ENCODE results near the gene RBMS3. TPM values are rescaled to one million over a fixed set of nuclear protein-coding genes. Genes with fewer than 3 reads are reported as not detected.

The RBMS3 gene
- total RNA-seq, 1 experiment from 2014 or later: 8.7 TPM

DNA sequence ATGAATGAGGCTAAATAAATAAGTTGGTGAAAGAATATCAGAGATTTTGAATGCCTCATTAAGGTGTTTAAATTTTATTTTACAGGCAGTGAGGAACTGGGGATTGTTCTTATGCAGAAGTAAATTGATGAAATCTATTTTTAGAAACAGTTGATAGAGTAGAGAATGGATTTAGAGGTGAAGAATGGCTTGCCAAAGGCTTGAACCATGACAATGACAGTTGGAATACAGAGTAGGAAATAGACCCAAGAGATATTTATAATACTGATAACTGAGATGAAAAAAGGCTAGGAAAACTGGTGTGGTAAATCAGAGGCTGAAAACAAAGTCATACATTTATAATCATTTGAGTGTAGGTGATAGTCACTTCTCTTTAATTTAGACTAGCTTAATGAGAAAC lies 39.0 kb upstream of the RBMS3 start:
- no peak for TF ChIP-seq ETV6 (CRISPR knock-in tag; IDR thresholded peaks at IDR 0.05)
- no peak for TF ChIP-seq KAT7 (CRISPR knock-in tag; IDR thresholded peaks at IDR 0.05; ENCODE audit: borderline replicate concordance)
- TF ChIP-seq, protein P1, sequence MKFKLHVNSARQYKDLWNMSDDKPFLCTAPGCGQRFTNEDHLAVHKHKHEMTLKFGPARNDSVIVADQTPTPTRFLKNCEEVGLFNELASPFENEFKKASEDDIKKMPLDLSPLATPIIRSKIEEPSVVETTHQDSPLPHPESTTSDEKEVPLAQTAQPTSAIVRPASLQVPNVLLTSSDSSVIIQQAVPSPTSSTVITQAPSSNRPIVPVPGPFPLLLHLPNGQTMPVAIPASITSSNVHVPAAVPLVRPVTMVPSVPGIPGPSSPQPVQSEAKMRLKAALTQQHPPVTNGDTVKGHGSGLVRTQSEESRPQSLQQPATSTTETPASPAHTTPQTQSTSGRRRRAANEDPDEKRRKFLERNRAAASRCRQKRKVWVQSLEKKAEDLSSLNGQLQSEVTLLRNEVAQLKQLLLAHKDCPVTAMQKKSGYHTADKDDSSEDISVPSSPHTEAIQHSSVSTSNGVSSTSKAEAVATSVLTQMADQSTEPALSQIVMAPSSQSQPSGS (CRISPR knock-in tag; IDR thresholded peaks at IDR 0.05; ENCODE audit: borderline replicate concordance, low read depth): no peak
- TF ChIP-seq NR1H2 (CRISPR knock-in tag; IDR thresholded peaks at IDR 0.05): no peak
- no peak for TF ChIP-seq TP53 (CRISPR knock-in tag; IDR thresholded peaks at IDR 0.05)
- TF ChIP-seq, protein P2, sequence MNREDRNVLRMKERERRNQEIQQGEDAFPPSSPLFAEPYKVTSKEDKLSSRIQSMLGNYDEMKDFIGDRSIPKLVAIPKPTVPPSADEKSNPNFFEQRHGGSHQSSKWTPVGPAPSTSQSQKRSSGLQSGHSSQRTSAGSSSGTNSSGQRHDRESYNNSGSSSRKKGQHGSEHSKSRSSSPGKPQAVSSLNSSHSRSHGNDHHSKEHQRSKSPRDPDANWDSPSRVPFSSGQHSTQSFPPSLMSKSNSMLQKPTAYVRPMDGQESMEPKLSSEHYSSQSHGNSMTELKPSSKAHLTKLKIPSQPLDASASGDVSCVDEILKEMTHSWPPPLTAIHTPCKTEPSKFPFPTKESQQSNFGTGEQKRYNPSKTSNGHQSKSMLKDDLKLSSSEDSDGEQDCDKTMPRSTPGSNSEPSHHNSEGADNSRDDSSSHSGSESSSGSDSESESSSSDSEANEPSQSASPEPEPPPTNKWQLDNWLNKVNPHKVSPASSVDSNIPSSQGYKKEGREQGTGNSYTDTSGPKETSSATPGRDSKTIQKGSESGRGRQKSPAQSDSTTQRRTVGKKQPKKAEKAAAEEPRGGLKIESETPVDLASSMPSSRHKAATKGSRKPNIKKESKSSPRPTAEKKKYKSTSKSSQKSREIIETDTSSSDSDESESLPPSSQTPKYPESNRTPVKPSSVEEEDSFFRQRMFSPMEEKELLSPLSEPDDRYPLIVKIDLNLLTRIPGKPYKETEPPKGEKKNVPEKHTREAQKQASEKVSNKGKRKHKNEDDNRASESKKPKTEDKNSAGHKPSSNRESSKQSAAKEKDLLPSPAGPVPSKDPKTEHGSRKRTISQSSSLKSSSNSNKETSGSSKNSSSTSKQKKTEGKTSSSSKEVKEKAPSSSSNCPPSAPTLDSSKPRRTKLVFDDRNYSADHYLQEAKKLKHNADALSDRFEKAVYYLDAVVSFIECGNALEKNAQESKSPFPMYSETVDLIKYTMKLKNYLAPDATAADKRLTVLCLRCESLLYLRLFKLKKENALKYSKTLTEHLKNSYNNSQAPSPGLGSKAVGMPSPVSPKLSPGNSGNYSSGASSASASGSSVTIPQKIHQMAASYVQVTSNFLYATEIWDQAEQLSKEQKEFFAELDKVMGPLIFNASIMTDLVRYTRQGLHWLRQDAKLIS (CRISPR knock-in tag; IDR thresholded peaks at IDR 0.05; ENCODE audit: borderline replicate concordance): no peak
- TF ChIP-seq ATF1 (CRISPR knock-in tag; IDR thresholded peaks at IDR 0.05): no peak
- no peak for TF ChIP-seq IRF2 (CRISPR knock-in tag; IDR thresholded peaks at IDR 0.05; ENCODE audit: borderline replicate concordance, low read depth)
- TF ChIP-seq GRHL2 (CRISPR knock-in tag; IDR thresholded peaks at IDR 0.05; ENCODE audit: insufficient replicate concordance, severe bottlenecking): no peak
- TF ChIP-seq CREB1 (CRISPR knock-in tag; IDR thresholded peaks at IDR 0.05): no peak
- TF ChIP-seq FOXP1 (CRISPR knock-in tag; IDR thresholded peaks at IDR 0.05; ENCODE audit: borderline replicate concordance): no peak
- no peak for TF ChIP-seq JAZF1 (CRISPR knock-in tag; IDR thresholded peaks at IDR 0.05)
- no peak for TF ChIP-seq RELA (CRISPR knock-in tag; IDR thresholded peaks at IDR 0.05; ENCODE audit: borderline replicate concordance)
- no peak for TF ChIP-seq SMAD4 (CRISPR knock-in tag; IDR thresholded peaks at IDR 0.05)
- TF ChIP-seq JUN (CRISPR knock-in tag; IDR thresholded peaks at IDR 0.05): no peak
- no peak for TF ChIP-seq ZNF416 (CRISPR knock-in tag; IDR thresholded peaks at IDR 0.05)
- TF ChIP-seq, protein P3, sequence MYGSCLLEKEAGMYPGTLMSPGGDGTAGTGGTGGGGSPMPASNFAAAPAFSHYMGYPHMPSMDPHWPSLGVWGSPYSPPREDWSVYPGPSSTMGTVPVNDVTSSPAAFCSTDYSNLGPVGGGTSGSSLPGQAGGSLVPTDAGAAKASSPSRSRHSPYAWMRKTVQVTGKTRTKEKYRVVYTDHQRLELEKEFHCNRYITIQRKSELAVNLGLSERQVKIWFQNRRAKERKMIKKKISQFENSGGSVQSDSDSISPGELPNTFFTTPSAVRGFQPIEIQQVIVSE (CRISPR knock-in tag; IDR thresholded peaks at IDR 0.05; ENCODE audit: borderline replicate concordance): no peak
- TF ChIP-seq, protein P4, sequence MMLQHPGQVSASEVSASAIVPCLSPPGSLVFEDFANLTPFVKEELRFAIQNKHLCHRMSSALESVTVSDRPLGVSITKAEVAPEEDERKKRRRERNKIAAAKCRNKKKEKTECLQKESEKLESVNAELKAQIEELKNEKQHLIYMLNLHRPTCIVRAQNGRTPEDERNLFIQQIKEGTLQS (CRISPR knock-in tag; conservative IDR thresholded peaks at IDR 0.05): no peak
- peaks cover 4% of the 10 kb centered on the region; the same call in 1 of the 2 replicates for H3K36me3 Mint-ChIP-seq
- no peaks in the 10 kb centered on the region for H3K27me3 Mint-ChIP-seq (ENCODE audit: low read depth)
- DNase-seq (ENCODE audit: low spot score) (no peak), ATAC-seq (no peak)
- H3K4me3 Mint-ChIP-seq: no peak overlapping the region
- POLR2A ChIA-PET: no interaction called here
- H3K4me1 Mint-ChIP-seq: peaks cover 39% of the 10 kb centered on the region
- no peak overlapping the region for H3K27ac Mint-ChIP-seq
- CTCF ChIA-PET: no interaction called here
- H3K9me3 Mint-ChIP-seq: peaks cover 15% of the 10 kb centered on the region

DNA sequence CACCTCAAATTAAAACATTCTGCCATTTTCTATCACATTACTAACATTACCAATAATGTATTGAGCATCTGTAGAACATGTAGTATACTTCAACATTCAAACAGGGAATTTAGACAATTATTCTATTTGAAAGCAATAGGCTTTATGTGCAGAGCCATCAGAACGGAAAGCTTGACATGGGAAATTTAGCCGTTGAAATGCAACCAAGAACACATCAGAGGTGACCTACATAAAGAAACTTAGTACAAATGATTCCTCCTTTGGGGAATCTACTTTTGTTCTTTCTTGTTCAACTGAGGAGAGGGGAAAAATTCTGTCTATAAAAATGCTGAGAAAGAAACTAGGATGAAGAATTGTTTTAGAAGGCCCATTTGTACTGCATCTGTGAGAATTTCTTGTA lies 38.6 kb upstream of the RBMS3 start:
- DNase-seq (ENCODE audit: low spot score) (no peak), ATAC-seq (no peak)
- H3K4me1 Mint-ChIP-seq: peaks cover 39% of the 10 kb centered on the region
- H3K27ac Mint-ChIP-seq: no peak overlapping the region
- ChIA-PET POLR2A (no interaction called here), CTCF (no interaction called here)
- peaks cover 15% of the 10 kb centered on the region for H3K9me3 Mint-ChIP-seq
- no peak overlapping the region for H3K4me3 Mint-ChIP-seq
- TF ChIP-seq, protein P5, sequence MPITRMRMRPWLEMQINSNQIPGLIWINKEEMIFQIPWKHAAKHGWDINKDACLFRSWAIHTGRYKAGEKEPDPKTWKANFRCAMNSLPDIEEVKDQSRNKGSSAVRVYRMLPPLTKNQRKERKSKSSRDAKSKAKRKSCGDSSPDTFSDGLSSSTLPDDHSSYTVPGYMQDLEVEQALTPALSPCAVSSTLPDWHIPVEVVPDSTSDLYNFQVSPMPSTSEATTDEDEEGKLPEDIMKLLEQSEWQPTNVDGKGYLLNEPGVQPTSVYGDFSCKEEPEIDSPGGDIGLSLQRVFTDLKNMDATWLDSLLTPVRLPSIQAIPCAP (CRISPR knock-in tag; IDR thresholded peaks at IDR 0.05): no peak
- TF ChIP-seq HMGA2 (CRISPR knock-in tag; IDR thresholded peaks at IDR 0.05) (no peak), CREB1 (CRISPR knock-in tag; IDR thresholded peaks at IDR 0.05) (no peak)
- TF ChIP-seq, protein P6, sequence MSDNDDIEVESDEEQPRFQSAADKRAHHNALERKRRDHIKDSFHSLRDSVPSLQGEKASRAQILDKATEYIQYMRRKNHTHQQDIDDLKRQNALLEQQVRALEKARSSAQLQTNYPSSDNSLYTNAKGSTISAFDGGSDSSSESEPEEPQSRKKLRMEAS (CRISPR knock-in tag; IDR thresholded peaks at IDR 0.05): no peak
- TF ChIP-seq, protein P7, sequence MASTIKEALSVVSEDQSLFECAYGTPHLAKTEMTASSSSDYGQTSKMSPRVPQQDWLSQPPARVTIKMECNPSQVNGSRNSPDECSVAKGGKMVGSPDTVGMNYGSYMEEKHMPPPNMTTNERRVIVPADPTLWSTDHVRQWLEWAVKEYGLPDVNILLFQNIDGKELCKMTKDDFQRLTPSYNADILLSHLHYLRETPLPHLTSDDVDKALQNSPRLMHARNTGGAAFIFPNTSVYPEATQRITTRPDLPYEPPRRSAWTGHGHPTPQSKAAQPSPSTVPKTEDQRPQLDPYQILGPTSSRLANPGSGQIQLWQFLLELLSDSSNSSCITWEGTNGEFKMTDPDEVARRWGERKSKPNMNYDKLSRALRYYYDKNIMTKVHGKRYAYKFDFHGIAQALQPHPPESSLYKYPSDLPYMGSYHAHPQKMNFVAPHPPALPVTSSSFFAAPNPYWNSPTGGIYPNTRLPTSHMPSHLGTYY (CRISPR knock-in tag; IDR thresholded peaks at IDR 0.05): no peak
- H3K36me3 Mint-ChIP-seq: peaks cover 4% of the 10 kb centered on the region; the same call in 1 of the 2 replicates
- no peaks in the 10 kb centered on the region for H3K27me3 Mint-ChIP-seq (ENCODE audit: low read depth)

All from WTC11 (cell line).